Parathyroid adenoma (tissue), 2 donors: ENCODE results near the gene PLA2G7.
"Not testable (repeated sequence)": the region's sequence is repeated elsewhere in the genome, so short reads cannot be mapped to it uniquely, and the experiment has no call there.

Experiments used
- H2AFZ ChIP-seq: fragments of 300-600 bp; sonication (generic); one replicate; pipeline ENCODE4 v1.7.0; 2017; ENCODE audit warnings: antibody characterized with exemption, mild to moderate bottlenecking
- H3K27ac ChIP-seq: fragments of 300-600 bp; sonication (generic); one replicate; pipeline ENCODE4 v1.7.0; 2017
- H3K27me3 ChIP-seq: fragments of 300-600 bp; sonication (generic); one replicate; pipeline ENCODE4 v1.7.0; 2017; ENCODE audit warnings: low read length; ENCODE audit not compliant: control insufficient read depth, insufficient read depth
- H3K36me3 ChIP-seq: fragments of 300-600 bp; sonication (generic); one replicate; pipeline ENCODE4 v1.7.0; 2017; ENCODE audit warnings: low read length; ENCODE audit not compliant: control insufficient read depth, insufficient read depth
- H3K4me1 ChIP-seq: fragments of 300-600 bp; sonication (generic); one replicate; pipeline ENCODE4 v1.7.0; 2017; ENCODE audit warnings: control low read depth
- H3K4me2 ChIP-seq: fragments of 300-600 bp; sonication (generic); one replicate; pipeline ENCODE4 v1.7.0; 2017; ENCODE audit warnings: low read length
- H3K4me3 ChIP-seq: fragments of 300-600 bp; sonication (generic); one replicate; pipeline ENCODE4 v1.7.0; 2017; ENCODE audit warnings: low read depth, low read length
- H3K79me2 ChIP-seq: fragments of 300-600 bp; sonication (generic); one replicate; pipeline ENCODE4 v1.7.0; 2017; ENCODE audit warnings: control low read depth
- H3K9ac ChIP-seq: fragments of 300-600 bp; sonication (generic); one replicate; pipeline ENCODE4 v1.7.0; 2017; ENCODE audit warnings: mild to moderate bottlenecking
- H3K9me3 ChIP-seq: fragments of 300-600 bp; sonication (generic); one replicate; pipeline ENCODE4 v1.7.0; 2017; ENCODE audit warnings: low read length; ENCODE audit not compliant: control insufficient read depth
- TF ChIP-seq, protein P1 (sequence below): fragments of 300-600 bp; sonication (generic); IDR thresholded peaks from one replicate; pipeline ENCODE4 v1.7.0; 2017; ENCODE audit warnings: antibody characterized with exemption, mild to moderate bottlenecking
- donor health status: primary hyperparathyroidism.

Gene PLA2G7

GRCh38 chr6:46776070-46776712 lies 41.0 kb upstream of the PLA2G7 start:
- Histone ChIP-seq H2AFZ (no peak overlapping the region), H3K36me3 (no peaks in the 10 kb centered on the region), H3K79me2 (no peaks in the 10 kb centered on the region), H3K27me3 (no peaks in the 10 kb centered on the region), H3K4me3 (no peak overlapping the region), H3K9me3 (no peaks in the 10 kb centered on the region), H3K27ac (no peak overlapping the region), H3K4me2 (no peak overlapping the region), H3K9ac (no peak overlapping the region), H3K4me1 (no peaks in the 10 kb centered on the region)
- TF ChIP-seq, protein P1, sequence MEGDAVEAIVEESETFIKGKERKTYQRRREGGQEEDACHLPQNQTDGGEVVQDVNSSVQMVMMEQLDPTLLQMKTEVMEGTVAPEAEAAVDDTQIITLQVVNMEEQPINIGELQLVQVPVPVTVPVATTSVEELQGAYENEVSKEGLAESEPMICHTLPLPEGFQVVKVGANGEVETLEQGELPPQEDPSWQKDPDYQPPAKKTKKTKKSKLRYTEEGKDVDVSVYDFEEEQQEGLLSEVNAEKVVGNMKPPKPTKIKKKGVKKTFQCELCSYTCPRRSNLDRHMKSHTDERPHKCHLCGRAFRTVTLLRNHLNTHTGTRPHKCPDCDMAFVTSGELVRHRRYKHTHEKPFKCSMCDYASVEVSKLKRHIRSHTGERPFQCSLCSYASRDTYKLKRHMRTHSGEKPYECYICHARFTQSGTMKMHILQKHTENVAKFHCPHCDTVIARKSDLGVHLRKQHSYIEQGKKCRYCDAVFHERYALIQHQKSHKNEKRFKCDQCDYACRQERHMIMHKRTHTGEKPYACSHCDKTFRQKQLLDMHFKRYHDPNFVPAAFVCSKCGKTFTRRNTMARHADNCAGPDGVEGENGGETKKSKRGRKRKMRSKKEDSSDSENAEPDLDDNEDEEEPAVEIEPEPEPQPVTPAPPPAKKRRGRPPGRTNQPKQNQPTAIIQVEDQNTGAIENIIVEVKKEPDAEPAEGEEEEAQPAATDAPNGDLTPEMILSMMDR: no peak

- not testable (repeated sequence) for H3K27me3 ChIP-seq, H3K36me3 ChIP-seq, H3K9me3 ChIP-seq, H3K4me2 ChIP-seq, H2AFZ ChIP-seq, H3K4me1 ChIP-seq, H3K27ac ChIP-seq, H3K79me2 ChIP-seq, H3K9ac ChIP-seq, H3K4me3 ChIP-seq
Observed at GRCh38 chr6:46774736-46775135, 39.6 kb upstream of the PLA2G7 start.

- H2AFZ ChIP-seq: peak overlapping the region; percentile 43
- no peaks in the 10 kb centered on the region for H3K36me3 ChIP-seq
- H3K4me3 ChIP-seq: no peak overlapping the region
Observed at GRCh38 chr6:46773201-46773855, 38.2 kb upstream of the PLA2G7 start.

DNA sequence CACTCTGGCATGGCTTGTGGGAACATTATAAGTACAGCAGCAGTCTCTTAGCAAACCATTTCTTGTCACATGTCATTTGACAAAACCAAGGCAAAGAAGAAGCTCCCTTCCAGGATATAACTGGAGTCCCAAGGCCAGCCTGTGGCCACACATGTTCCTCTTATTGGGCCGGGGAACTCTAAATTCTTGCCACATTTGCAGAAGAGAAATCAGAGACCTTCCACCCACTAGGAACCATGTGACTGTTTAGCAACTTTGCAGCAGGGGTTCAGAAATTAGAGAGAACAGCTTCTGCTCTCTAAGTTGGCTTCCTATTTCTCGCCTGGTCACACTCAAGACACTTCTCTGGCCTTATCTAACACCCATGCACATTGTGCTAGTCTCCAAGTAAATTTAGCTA lies 37.6 kb upstream of the PLA2G7 start:
- Histone ChIP-seq H3K36me3 (no peaks in the 10 kb centered on the region), H3K4me2 (no peak overlapping the region), H2AFZ (peak overlapping the region; percentile 43), H3K4me3 (no peak overlapping the region), H3K9ac (no peak overlapping the region), H3K27me3 (no peaks in the 10 kb centered on the region), H3K79me2 (no peaks in the 10 kb centered on the region), H3K9me3 (no peaks in the 10 kb centered on the region), H3K27ac (peak overlapping the region; percentile 44), H3K4me1 (no peaks in the 10 kb centered on the region)
- TF ChIP-seq, protein P1: no peak

More at GRCh38 chr6:46773201-46773855, 38.2 kb upstream of the PLA2G7 start:
- Histone ChIP-seq H3K4me2 (no peak overlapping the region), H3K9me3 (no peaks in the 10 kb centered on the region), H3K9ac (no peak overlapping the region), H3K27ac (peak overlapping the region; percentile 44), H3K79me2 (no peaks in the 10 kb centered on the region), H3K4me1 (no peaks in the 10 kb centered on the region), H3K27me3 (no peaks in the 10 kb centered on the region)
- TF ChIP-seq, protein P1: no peak

DNA sequence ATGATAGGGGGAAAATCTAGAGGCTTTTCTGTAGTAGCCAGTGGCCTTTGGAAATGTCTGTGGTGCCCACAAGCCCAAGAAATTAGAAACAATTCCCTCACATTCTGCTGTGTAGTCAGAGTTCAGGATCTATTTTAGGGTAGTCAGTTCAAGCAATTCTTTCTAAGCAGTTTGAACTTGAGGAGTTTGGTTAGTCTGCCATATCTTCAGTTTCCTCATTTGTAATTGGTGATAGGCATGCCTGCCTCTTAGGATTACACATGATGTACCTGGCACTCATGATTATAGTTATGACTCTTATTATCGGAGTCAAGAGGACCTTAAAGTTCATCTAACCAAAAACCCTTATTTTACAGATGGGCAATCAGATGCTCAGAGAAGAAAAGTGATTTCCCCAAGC lies 36.8 kb upstream of the PLA2G7 start:
- no peak overlapping the region for H3K4me3 ChIP-seq
- no peak overlapping the region for H3K9ac ChIP-seq
- no peaks in the 10 kb centered on the region for H3K27me3 ChIP-seq
- H3K27ac ChIP-seq: no peak overlapping the region
- no peaks in the 10 kb centered on the region for H3K9me3 ChIP-seq
- no peaks in the 10 kb centered on the region for H3K36me3 ChIP-seq
- no peaks in the 10 kb centered on the region for H3K79me2 ChIP-seq
- no peak overlapping the region for H2AFZ ChIP-seq
- no peak overlapping the region for H3K4me2 ChIP-seq
- TF ChIP-seq, protein P1: no peak
- H3K4me1 ChIP-seq: no peaks in the 10 kb centered on the region
